ENCODE measurements around the gene CDC42EP2. TPM values are rescaled to one million over a fixed set of nuclear protein-coding genes. Genes with fewer than 3 reads are reported as not detected.

The CDC42EP2 gene
- total and polyA plus RNA-seq, 2 of the 13 experiments (the other 11 are each of a cell fraction or from before 2014, with no cell fraction given), result 2.3 to 7.1 TPM

- Histone ChIP-seq H3K9me3 (ENCODE audit: low read length) (no peaks in the 10 kb centered on the region), H3K4me3 (replicated peaks in 1 of 3; ENCODE audit: insufficient read depth in 1 of 3, low read depth in 2 of 3, low read length in 3 of 3) (no peak overlapping the region), H3K9ac (ENCODE audit: insufficient read depth, low read depth, low read length) (no peak overlapping the region), H3K27me3 (ENCODE audit: control insufficient read depth in 1 of 2, insufficient read depth in 2 of 2, low read length in 2 of 2) (no peaks in the 10 kb centered on the region), H2AFZ (ENCODE audit: low read length) (no peak overlapping the region), H3K27ac (ENCODE audit: extremely low read length, insufficient read depth, low read length) (no peak overlapping the region), H4K20me1 (ENCODE audit: insufficient read depth, low read length) (peaks cover 20% of the 10 kb centered on the region; the same call in 1 of the 2 replicates), H3K36me3 (replicated peaks in 1 of 2; ENCODE audit: control insufficient read depth in 1 of 2, insufficient read depth in 2 of 2, low read length in 2 of 2) (peaks cover 7 to 24% of the 10 kb centered on the region in 2 experiments; a peak in 3 of 5 replicates), H3K79me2 (ENCODE audit: insufficient read depth, low read length) (peaks cover 29% of the 10 kb centered on the region), H3K4me2 (ENCODE audit: low read depth, low read length) (no peak overlapping the region), H3K4me1 (ENCODE audit: insufficient read depth, low read length) (peaks cover 26% of the 10 kb centered on the region)
- no peak for ATAC-seq
- intact Hi-C loops (cut with micrococcal nuclease; ENCODE audit: unreplicated experiment) (no loop called here), in situ Hi-C loops (cut with HindIII; ENCODE audit: extremely low pct_ligation_motif_present, low pct_unique_long_range_greater_than_20kb) (no loop called here)
- WGBS (ENCODE audit: low lambda C conversion rate), result 90% methylated on average over 17 of the region's 22 CpGs
- ChIA-PET CTCF (ENCODE audit: low intra/inter-chr PET ratio, low total read pairs) (no interaction called here), POLR2A (interaction anchor here (1.3 kb wide), 1 partner anchor 10 kb away, joined by 3 read pairs; no protein-coding TSS in a partner anchor)
- TF ChIP-seq GABPB1 (CRISPR knock-in tag; IDR thresholded peaks at IDR 0.05) (no peak), ZNF800 (CRISPR knock-in tag; IDR thresholded peaks at IDR 0.05) (no peak), ZNF280D (CRISPR knock-in tag; IDR thresholded peaks at IDR 0.05) (no peak), KDM3A (CRISPR knock-in tag; IDR thresholded peaks at IDR 0.05; ENCODE audit: low read depth) (no peak), ZBTB49 (CRISPR knock-in tag; IDR thresholded peaks at IDR 0.05; ENCODE audit: borderline replicate concordance) (no peak), ZNF451 (CRISPR knock-in tag; IDR thresholded peaks at IDR 0.05) (no peak), ZNF792 (CRISPR knock-in tag; IDR thresholded peaks at IDR 0.05) (no peak), CREBL2 (CRISPR knock-in tag; IDR thresholded peaks at IDR 0.05; ENCODE audit: borderline replicate concordance) (no peak), ZNF562 (CRISPR knock-in tag; IDR thresholded peaks at IDR 0.05; ENCODE audit: borderline replicate concordance) (no peak), ZNF225 (CRISPR knock-in tag; IDR thresholded peaks at IDR 0.05) (no peak), RAD21 (CRISPR knock-in tag; IDR thresholded peaks at IDR 0.05) (no peak), ZC3H13 (CRISPR knock-in tag; IDR thresholded peaks at IDR 0.05) (no peak)
- no peak for DNase-seq (ENCODE audit: low spot score)
- BruUV-seq (replicated peaks), result no TSS peak
- no peak for FAIRE-seq
Observed at GRCh38 chr11:65320386-65321075, 5.9 kb downstream of the CDC42EP2 start.
